WTC11 (cell line): ENCODE results near the gene GRID2.

Source experiments
- CBFB ChIP-seq: sonication (generic); formaldehyde crosslinking; IDR thresholded peaks from 2 replicates; pipeline ENCODE4 v1.8.1; 2022; ENCODE audit warnings: mild to moderate bottlenecking, low read depth, missing genetic modification reagents
- FOXP1 ChIP-seq: sonication (generic); formaldehyde crosslinking; IDR thresholded peaks from 2 replicates; pipeline ENCODE4 v1.8.0; 2022; ENCODE audit warnings: missing genetic modification reagents, mild to moderate bottlenecking, moderate library complexity, borderline replicate concordance
- HMGA2 ChIP-seq: fragments of 250-450 bp; sonication (Bioruptor Pico); IDR thresholded peaks from 2 replicates; pipeline ENCODE4 v1.4.0; 2021; ENCODE audit warnings: mild to moderate bottlenecking, moderate library complexity
- MYBL2 ChIP-seq: sonication (generic); formaldehyde crosslinking; IDR thresholded peaks from 2 replicates; pipeline ENCODE4 v1.8.1; 2023; ENCODE audit warnings: mild to moderate bottlenecking, moderate library complexity, missing genetic modification reagents
- NR2C2 ChIP-seq: sonication (generic); formaldehyde crosslinking; IDR thresholded peaks from 2 replicates; pipeline ENCODE4 v1.8.0; 2022; ENCODE audit warnings: mild to moderate bottlenecking, missing genetic modification reagents
- TCF7 ChIP-seq: sonication (generic); formaldehyde crosslinking; IDR thresholded peaks from 2 replicates; pipeline ENCODE4 v1.8.0; 2022; ENCODE audit warnings: mild to moderate bottlenecking, low read depth, missing genetic modification reagents, moderate library complexity
- TP53 ChIP-seq: sonication (generic); formaldehyde crosslinking; IDR thresholded peaks from 2 replicates; pipeline ENCODE4 v1.8.1; 2023; ENCODE audit warnings: mild to moderate bottlenecking, missing genetic modification reagents
- ZNF263 ChIP-seq: sonication (generic); formaldehyde crosslinking; IDR thresholded peaks from 2 replicates; pipeline ENCODE4 v1.8.1; 2022; ENCODE audit warnings: low read depth, mild to moderate bottlenecking, moderate library complexity, missing genetic modification reagents
- TF ChIP-seq, protein P1 (sequence below): sonication (generic); formaldehyde crosslinking; IDR thresholded peaks from 2 replicates; pipeline ENCODE4 v1.8.0; 2022; ENCODE audit warnings: mild to moderate bottlenecking, missing genetic modification reagents
- TF ChIP-seq, protein P2 (sequence below): fragments of 200-600 bp; IDR thresholded peaks from 2 replicates; pipeline ENCODE4 v1.8.0; 2022; ENCODE audit warnings: antibody characterized with exemption
- TF ChIP-seq, protein P3 (sequence below): sonication (generic); formaldehyde crosslinking; IDR thresholded peaks from 2 replicates; pipeline ENCODE4 v1.8.1; 2022; ENCODE audit warnings: low read depth, missing genetic modification reagents, borderline replicate concordance
- TF ChIP-seq, protein P4 (sequence below): sonication (generic); formaldehyde crosslinking; IDR thresholded peaks from 2 replicates; pipeline ENCODE4 v1.8.0; 2022; ENCODE audit warnings: mild to moderate bottlenecking, missing genetic modification reagents

DNA sequence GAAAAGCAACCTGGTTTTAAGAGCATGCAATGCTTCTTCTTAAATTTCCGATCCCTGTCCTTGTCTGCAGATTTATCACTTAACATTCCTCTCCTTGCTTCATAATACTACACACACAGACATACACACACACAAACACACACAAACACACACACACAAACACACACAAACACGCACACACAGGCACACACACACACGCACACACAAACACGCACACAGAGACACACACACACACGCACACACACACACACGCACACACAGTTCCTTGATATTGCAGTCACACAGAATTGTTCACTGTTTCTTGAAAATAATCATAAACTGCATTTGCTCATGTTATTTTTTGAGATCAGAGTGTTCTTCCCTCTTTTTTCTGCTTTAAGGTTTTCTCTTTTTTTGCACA is 1066.5 kb downstream of the GRID2 start:
- TF ChIP-seq, protein P1, sequence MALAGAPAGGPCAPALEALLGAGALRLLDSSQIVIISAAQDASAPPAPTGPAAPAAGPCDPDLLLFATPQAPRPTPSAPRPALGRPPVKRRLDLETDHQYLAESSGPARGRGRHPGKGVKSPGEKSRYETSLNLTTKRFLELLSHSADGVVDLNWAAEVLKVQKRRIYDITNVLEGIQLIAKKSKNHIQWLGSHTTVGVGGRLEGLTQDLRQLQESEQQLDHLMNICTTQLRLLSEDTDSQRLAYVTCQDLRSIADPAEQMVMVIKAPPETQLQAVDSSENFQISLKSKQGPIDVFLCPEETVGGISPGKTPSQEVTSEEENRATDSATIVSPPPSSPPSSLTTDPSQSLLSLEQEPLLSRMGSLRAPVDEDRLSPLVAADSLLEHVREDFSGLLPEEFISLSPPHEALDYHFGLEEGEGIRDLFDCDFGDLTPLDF (CRISPR knock-in tag): no peak
- TF ChIP-seq, protein P2, sequence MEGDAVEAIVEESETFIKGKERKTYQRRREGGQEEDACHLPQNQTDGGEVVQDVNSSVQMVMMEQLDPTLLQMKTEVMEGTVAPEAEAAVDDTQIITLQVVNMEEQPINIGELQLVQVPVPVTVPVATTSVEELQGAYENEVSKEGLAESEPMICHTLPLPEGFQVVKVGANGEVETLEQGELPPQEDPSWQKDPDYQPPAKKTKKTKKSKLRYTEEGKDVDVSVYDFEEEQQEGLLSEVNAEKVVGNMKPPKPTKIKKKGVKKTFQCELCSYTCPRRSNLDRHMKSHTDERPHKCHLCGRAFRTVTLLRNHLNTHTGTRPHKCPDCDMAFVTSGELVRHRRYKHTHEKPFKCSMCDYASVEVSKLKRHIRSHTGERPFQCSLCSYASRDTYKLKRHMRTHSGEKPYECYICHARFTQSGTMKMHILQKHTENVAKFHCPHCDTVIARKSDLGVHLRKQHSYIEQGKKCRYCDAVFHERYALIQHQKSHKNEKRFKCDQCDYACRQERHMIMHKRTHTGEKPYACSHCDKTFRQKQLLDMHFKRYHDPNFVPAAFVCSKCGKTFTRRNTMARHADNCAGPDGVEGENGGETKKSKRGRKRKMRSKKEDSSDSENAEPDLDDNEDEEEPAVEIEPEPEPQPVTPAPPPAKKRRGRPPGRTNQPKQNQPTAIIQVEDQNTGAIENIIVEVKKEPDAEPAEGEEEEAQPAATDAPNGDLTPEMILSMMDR: no peak
- TF ChIP-seq TP53 (CRISPR knock-in tag) (no peak), TCF7 (CRISPR knock-in tag) (no peak), CBFB (no peak), MYBL2 (no peak), ZNF263 (CRISPR knock-in tag) (no peak), FOXP1 (CRISPR knock-in tag) (no peak), HMGA2 (CRISPR knock-in tag) (no peak), NR2C2 (no peak)
- TF ChIP-seq, protein P3, sequence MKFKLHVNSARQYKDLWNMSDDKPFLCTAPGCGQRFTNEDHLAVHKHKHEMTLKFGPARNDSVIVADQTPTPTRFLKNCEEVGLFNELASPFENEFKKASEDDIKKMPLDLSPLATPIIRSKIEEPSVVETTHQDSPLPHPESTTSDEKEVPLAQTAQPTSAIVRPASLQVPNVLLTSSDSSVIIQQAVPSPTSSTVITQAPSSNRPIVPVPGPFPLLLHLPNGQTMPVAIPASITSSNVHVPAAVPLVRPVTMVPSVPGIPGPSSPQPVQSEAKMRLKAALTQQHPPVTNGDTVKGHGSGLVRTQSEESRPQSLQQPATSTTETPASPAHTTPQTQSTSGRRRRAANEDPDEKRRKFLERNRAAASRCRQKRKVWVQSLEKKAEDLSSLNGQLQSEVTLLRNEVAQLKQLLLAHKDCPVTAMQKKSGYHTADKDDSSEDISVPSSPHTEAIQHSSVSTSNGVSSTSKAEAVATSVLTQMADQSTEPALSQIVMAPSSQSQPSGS (CRISPR knock-in tag): no peak
- TF ChIP-seq, protein P4, sequence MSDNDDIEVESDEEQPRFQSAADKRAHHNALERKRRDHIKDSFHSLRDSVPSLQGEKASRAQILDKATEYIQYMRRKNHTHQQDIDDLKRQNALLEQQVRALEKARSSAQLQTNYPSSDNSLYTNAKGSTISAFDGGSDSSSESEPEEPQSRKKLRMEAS: no peak
